Epithelial cell of umbilical artery (primary cell): Measurements from ENCODE around the gene TRMT13. TPM values are rescaled to one million over a fixed set of nuclear protein-coding genes. Genes with fewer than 3 reads are reported as not detected.

Source experiments
- total RNA-seq: library from RNA; depleted of rRNA; stranded (reverse); fragments of >200 nt; gene quantifications from 2 replicates; pipeline ENCODE4 v1.2.3, GENCODE V29; 2014

Gene TRMT13
- total RNA-seq = 8.8 and 11.7 TPM in 2 replicates

GRCh38 chr1:100132566-100133477 lies at the start of gene TRMT13, which contains the start of gene SASS6:
TSS of gene TRMT13 (plus strand) at chr1:100133163. CDS start at chr1:100133169, 6 bp downstream.
TSS of gene SASS6 (minus strand) at chr1:100132930. CDS start at chr1:100132814, 116 bp downstream.

GRCh38 chr1:100178091-100178490 lies 45.1 kb downstream of the TRMT13 start, which contains the start of gene LRRC39:
TSS of gene LRRC39 (minus strand) at chr1:100178256. CDS start at chr1:100168516, 9,740 bp downstream.

Other genes starting within 250 kb of the TRMT13 start
- gene SLC35A3, start 163.2 kb upstream of the TRMT13 start, total RNA-seq = 22.7 and 42.2 TPM in 2 replicates
- gene SASS6, start 233 bp upstream of the TRMT13 start, total RNA-seq = 3.6 and 6.2 TPM in 2 replicates
- under 0.01 and 0.30 TPM in 2 replicates for gene LRRC39, start 45.1 kb downstream of the TRMT13 start, total RNA-seq
- gene DBT, start 116.7 kb downstream of the TRMT13 start, total RNA-seq = 2.9 and 13.5 TPM in 2 replicates
- 49.5 and 53.9 TPM in 2 replicates for gene RTCA, start 133.1 kb downstream of the TRMT13 start, total RNA-seq
- 17.5 and 21.0 TPM in 2 replicates for gene CDC14A, start 219.3 kb downstream of the TRMT13 start, total RNA-seq